Epithelial cell of esophagus (primary cell): Measurements from ENCODE around the gene EVC.
A peak's percentile ranks its signal among the peaks of the same experiment; 100 is the strongest.

ENCODE experiments used
- DNase-seq: peaks from one replicate; pipeline ENCODE4 v3.0.0; 2010; ENCODE audit warnings: low read depth
- H3K4me3 ChIP-seq: 2 replicates; pipeline ENCODE4 v1.5.1; 2011; ENCODE audit warnings: mild to moderate bottlenecking, low read length, control low read depth
- TF ChIP-seq, protein P1 (sequence below): IDR thresholded peaks from 2 replicates; pipeline ENCODE4 v1.5.1; 2011; ENCODE audit warnings: low read depth, mild to moderate bottlenecking, low read length, control low read depth, inconsistent platforms; ENCODE audit not compliant: insufficient read depth; ENCODE audit errors: missing control alignments

Gene EVC

GRCh38 chr4:5742388-5742787 lies 31.4 kb downstream of the EVC start:
- no peak overlapping the region for H3K4me3 ChIP-seq
- DNase-seq, result no peak
- TF ChIP-seq, protein P1, sequence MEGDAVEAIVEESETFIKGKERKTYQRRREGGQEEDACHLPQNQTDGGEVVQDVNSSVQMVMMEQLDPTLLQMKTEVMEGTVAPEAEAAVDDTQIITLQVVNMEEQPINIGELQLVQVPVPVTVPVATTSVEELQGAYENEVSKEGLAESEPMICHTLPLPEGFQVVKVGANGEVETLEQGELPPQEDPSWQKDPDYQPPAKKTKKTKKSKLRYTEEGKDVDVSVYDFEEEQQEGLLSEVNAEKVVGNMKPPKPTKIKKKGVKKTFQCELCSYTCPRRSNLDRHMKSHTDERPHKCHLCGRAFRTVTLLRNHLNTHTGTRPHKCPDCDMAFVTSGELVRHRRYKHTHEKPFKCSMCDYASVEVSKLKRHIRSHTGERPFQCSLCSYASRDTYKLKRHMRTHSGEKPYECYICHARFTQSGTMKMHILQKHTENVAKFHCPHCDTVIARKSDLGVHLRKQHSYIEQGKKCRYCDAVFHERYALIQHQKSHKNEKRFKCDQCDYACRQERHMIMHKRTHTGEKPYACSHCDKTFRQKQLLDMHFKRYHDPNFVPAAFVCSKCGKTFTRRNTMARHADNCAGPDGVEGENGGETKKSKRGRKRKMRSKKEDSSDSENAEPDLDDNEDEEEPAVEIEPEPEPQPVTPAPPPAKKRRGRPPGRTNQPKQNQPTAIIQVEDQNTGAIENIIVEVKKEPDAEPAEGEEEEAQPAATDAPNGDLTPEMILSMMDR, result no peak

GRCh38 chr4:5742968-5743367 lies 32.0 kb downstream of the EVC start:
- no peak overlapping the region for H3K4me3 ChIP-seq
- TF ChIP-seq, protein P1, result no peak
- no peak for DNase-seq

GRCh38 chr4:5746250-5746649 lies 35.2 kb downstream of the EVC start:
- TF ChIP-seq, protein P1, result no peak
- no peak overlapping the region for H3K4me3 ChIP-seq
- DNase-seq, result no peak

- TF ChIP-seq, protein P1, result no peak
- no peak overlapping the region for H3K4me3 ChIP-seq
- DNase-seq, result peak; percentile 59
Observed at GRCh38 chr4:5746829-5747737, 36.1 kb downstream of the EVC start.

- H3K4me3 ChIP-seq, result no peak overlapping the region
- TF ChIP-seq, protein P1, result no peak
- peak; percentile 94 for DNase-seq
Observed at GRCh38 chr4:5747738-5748375, 36.9 kb downstream of the EVC start.

DNA sequence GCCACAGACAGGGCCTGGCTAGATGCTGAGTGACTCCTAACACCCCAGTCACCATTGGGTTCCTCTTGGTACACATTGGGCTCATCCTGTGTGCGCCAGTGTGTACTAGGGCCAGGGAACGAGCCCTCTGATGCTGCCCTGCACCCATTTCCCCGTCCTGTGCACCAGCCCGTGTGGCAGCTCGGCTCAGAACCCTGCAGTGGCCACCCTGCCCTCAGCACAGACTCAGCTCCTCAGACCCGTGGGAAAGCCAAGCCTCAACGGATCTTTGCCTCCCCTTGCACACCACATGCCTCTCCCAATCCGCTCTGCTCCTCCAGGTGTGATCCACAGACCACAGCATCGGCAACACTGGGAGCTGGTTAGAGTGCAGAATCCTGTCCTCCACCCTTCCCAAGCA lies 38.6 kb downstream of the EVC start:
- no peak for DNase-seq
- no peak overlapping the region for H3K4me3 ChIP-seq
- TF ChIP-seq, protein P1, result no peak
